HepG2 (cell line): ENCODE results near the gene SASH3. TPM values are rescaled to one million over a fixed set of nuclear protein-coding genes. Genes with fewer than 3 reads are reported as not detected.

ENCODE experiments used
- ATAC-seq: fragments of 200-7000 bp; cut with Tn5 transposase; 3 replicates; pipeline ENCODE4 v1.9.1; 2020; ENCODE audit warnings: mild to moderate bottlenecking, moderate library complexity
- BruUV-seq: library from RNA; stranded (reverse); fragments of 400-500 nt; replicated peaks from 2 replicates; lab custom pipeline; 2021; lab: Mats Ljungman, UMichigan
- CTCF ChIA-PET: fragments of 300-600 bp; formaldehyde crosslinking; extraction: SDS; loops from one replicate; lab custom pipeline; 2021; ENCODE audit warnings: low total read pairs, inconsistent platforms, low intra/inter-chr PET ratio; lab: Yijun Ruan, JAX
- POLR2A ChIA-PET: fragments of 350-600 bp; sonication (Branson Sonifier 250); formaldehyde crosslinking; loops from one replicate; lab custom pipeline; 2020; ENCODE audit warnings: antibody characterized with exemption, inconsistent platforms; lab: Yijun Ruan, JAX
- DNase-seq: peaks from one replicate; pipeline ENCODE4 v3.0.0-alpha.2; 2015; ENCODE audit warnings: low spot score
- FAIRE-seq: peaks from 3 replicates; lab custom pipeline; 2011; peaks lifted over from hg19 to GRCh38; lab: Jason Lieb, UNC
- H2AFZ ChIP-seq: one replicate; pipeline ENCODE4 v1.6.1; 2011; ENCODE audit warnings: low read length, inconsistent platforms
- H3K27ac ChIP-seq: fragments of 300-600 bp; 3 replicates; pipeline ENCODE4 v1.8.0; 2011; ENCODE audit warnings: mixed run types, mild to moderate bottlenecking, mixed read lengths, low read length, inconsistent platforms; ENCODE audit not compliant: insufficient read depth; ENCODE audit errors: extremely low read length
- H3K27me3 ChIP-seq, 2 experiments: fragments of 200-600 bp in 1 of 2; 2 replicates in 1 of 2; 3 replicates in 1 of 2; pipeline versions ENCODE4 v1.6.0 to v1.8.0; 2011; ENCODE audit warnings: low read length in 2 of 2, mild to moderate bottlenecking in 2 of 2, moderate library complexity in 2 of 2, inconsistent platforms in 1 of 2; ENCODE audit not compliant: insufficient read depth in 2 of 2, control insufficient read depth in 1 of 2
- H3K36me3 ChIP-seq, 2 experiments: fragments of 200-600 bp in 1 of 2; replicated peaks in 1 of 2; 2 replicates in 1 of 2; 3 replicates in 1 of 2; pipeline versions ENCODE4 v1.5.1 to v1.8.0; 2011; ENCODE audit warnings: low read length in 2 of 2, inconsistent platforms in 1 of 2; ENCODE audit not compliant: insufficient read depth in 2 of 2, control insufficient read depth in 1 of 2
- H3K4me1 ChIP-seq: 2 replicates; pipeline ENCODE4 v1.5.1; 2012; ENCODE audit warnings: low read length, inconsistent platforms; ENCODE audit not compliant: insufficient read depth
- H3K4me2 ChIP-seq: 2 replicates; pipeline ENCODE4 v1.6.0; 2011; ENCODE audit warnings: low read depth, low read length, inconsistent platforms
- H3K4me3 ChIP-seq, 3 experiments: fragments of 200-600 bp in 1 of 3; sonication (generic), shearing (Covaris generic) in 1 of 3; replicated peaks in 1 of 3; 2 replicates each; pipeline ENCODE4 v1.5.1; 2011 to 2016; ENCODE audit warnings: low read length in 3 of 3, inconsistent platforms in 2 of 3, low read depth in 2 of 3, mild to moderate bottlenecking in 2 of 3, control low read depth in 1 of 3, mixed read lengths in 1 of 3; ENCODE audit not compliant: insufficient read depth in 1 of 3
- H3K79me2 ChIP-seq: one replicate; pipeline ENCODE4 v1.6.1; 2011; ENCODE audit warnings: low read length, inconsistent platforms; ENCODE audit not compliant: insufficient read depth
- H3K9ac ChIP-seq: 2 replicates; pipeline ENCODE4 v1.6.0; 2011; ENCODE audit warnings: mild to moderate bottlenecking, low read depth, low read length, inconsistent platforms; ENCODE audit not compliant: insufficient read depth
- H3K9me3 ChIP-seq: 2 replicates; pipeline ENCODE4 v1.5.1; 2012; ENCODE audit warnings: mild to moderate bottlenecking, low read length
- H4K20me1 ChIP-seq: 2 replicates; pipeline ENCODE4 v1.6.0; 2011; ENCODE audit warnings: inconsistent platforms, mild to moderate bottlenecking, low read length, moderate library complexity; ENCODE audit not compliant: insufficient read depth
- ARNTL ChIP-seq: sonication (generic); formaldehyde crosslinking; IDR thresholded peaks from 2 replicates; pipeline ENCODE4 v1.4.0; 2020; ENCODE audit warnings: mild to moderate bottlenecking, missing genetic modification reagents
- ATF7-NPFF ChIP-seq: sonication (generic); formaldehyde crosslinking; IDR thresholded peaks from 2 replicates; pipeline ENCODE4 v1.8.1; 2023; ENCODE audit warnings: mild to moderate bottlenecking, low read depth, missing genetic modification reagents, moderate library complexity
- CC2D1A ChIP-seq: sonication (generic); formaldehyde crosslinking; IDR thresholded peaks from 2 replicates; pipeline ENCODE4 v1.8.1; 2023; ENCODE audit warnings: mild to moderate bottlenecking, missing genetic modification reagents
- GATA4 ChIP-seq: sonication (generic); IDR thresholded peaks from 2 replicates; pipeline ENCODE4 v1.6.1; 2016; ENCODE audit warnings: antibody characterized with exemption, low read depth, borderline replicate concordance
- MAFG ChIP-seq: sonication (generic); formaldehyde crosslinking; IDR thresholded peaks from 2 replicates; pipeline ENCODE4 v1.5.1; 2020; ENCODE audit warnings: mild to moderate bottlenecking, missing genetic modification reagents
- NFIB ChIP-seq: sonication (generic); formaldehyde crosslinking; IDR thresholded peaks from 2 replicates; pipeline ENCODE4 v1.9.0; 2021; ENCODE audit warnings: missing genetic modification reagents, mild to moderate bottlenecking, borderline replicate concordance
- NFKBIZ ChIP-seq: IDR thresholded peaks from 2 replicates; pipeline ENCODE4 v1.6.1; 2018; ENCODE audit warnings: missing genetic modification reagents, missing compliant biosample characterization
- NFYC ChIP-seq: IDR thresholded peaks from 2 replicates; pipeline ENCODE4 v1.6.1; 2016; ENCODE audit warnings: missing genetic modification reagents, missing compliant biosample characterization
- PAF1 ChIP-seq: IDR thresholded peaks from 2 replicates; pipeline ENCODE4 v1.6.1; 2016; ENCODE audit warnings: missing genetic modification reagents, missing compliant biosample characterization
- PAXIP1 ChIP-seq: sonication (generic); formaldehyde crosslinking; conservative IDR thresholded peaks from 2 replicates; pipeline ENCODE4 v1.4.0; 2020; ENCODE audit warnings: mild to moderate bottlenecking, missing genetic modification reagents, moderate library complexity
- PRMT3 ChIP-seq: sonication (generic); formaldehyde crosslinking; IDR thresholded peaks from 2 replicates; pipeline ENCODE4 v1.8.1; 2022; ENCODE audit warnings: low read depth, mild to moderate bottlenecking, moderate library complexity, missing genetic modification reagents, borderline replicate concordance
- RAD51 ChIP-seq: fragments of 450-650 bp; IDR thresholded peaks from 2 replicates; pipeline ENCODE4 v1.6.1; 2016; ENCODE audit warnings: borderline replicate concordance
- RXRA ChIP-seq: sonication (generic); formaldehyde crosslinking; IDR thresholded peaks from 2 replicates; pipeline ENCODE4 v1.5.1; 2020; ENCODE audit warnings: missing genetic modification reagents
- SAP130 ChIP-seq: IDR thresholded peaks from 2 replicates; pipeline ENCODE4 v1.6.1; 2016; ENCODE audit warnings: low read depth
- SMYD3 ChIP-seq: sonication (generic); formaldehyde crosslinking; IDR thresholded peaks from 2 replicates; pipeline ENCODE4 v1.8.1; 2023; ENCODE audit warnings: mild to moderate bottlenecking, missing genetic modification reagents
- SP2 ChIP-seq: sonication (generic); formaldehyde crosslinking; IDR thresholded peaks from 2 replicates; pipeline ENCODE4 v1.5.1; 2020; ENCODE audit warnings: mild to moderate bottlenecking, missing genetic modification reagents
- ZNF124 ChIP-seq: sonication (generic); formaldehyde crosslinking; IDR thresholded peaks from 2 replicates; pipeline ENCODE4 v1.4.0; 2020; ENCODE audit warnings: missing genetic modification reagents
- ZNF510 ChIP-seq: sonication (generic); formaldehyde crosslinking; IDR thresholded peaks from 2 replicates; pipeline ENCODE4 v1.4.0; 2020; ENCODE audit warnings: low read depth, mild to moderate bottlenecking, missing genetic modification reagents
- ZNF629 ChIP-seq: sonication (generic); formaldehyde crosslinking; conservative IDR thresholded peaks from 2 replicates; pipeline ENCODE4 v1.5.0; 2020; ENCODE audit warnings: missing genetic modification reagents
- ZNF691 ChIP-seq: sonication (generic); formaldehyde crosslinking; IDR thresholded peaks from 2 replicates; pipeline ENCODE4 v1.4.0; 2020; ENCODE audit warnings: missing genetic modification reagents, low read depth, mild to moderate bottlenecking, borderline replicate concordance
- WGBS: methylation state at CpG from one replicate; pipeline ENCODE4 v1.1.6; 2017; ENCODE audit warnings: low lambda C conversion rate; 5-methylcytosine and 5-hydroxymethylcytosine counted together
- in situ Hi-C: cut with HindIII; loops from 2 replicates; pipeline ENCODE4 v1.10.0; 2017; ENCODE audit warnings: low pct_unique_long_range_greater_than_20kb; ENCODE audit not compliant: extremely low pct_ligation_motif_present
- intact Hi-C: fragments of 100-400 bp; cut with micrococcal nuclease; formaldehyde crosslinking; loops from one replicate; pipeline ENCODE4 v1.10.0; 2022; ENCODE audit not compliant: unreplicated experiment
- polyA plus RNA-seq, 8 experiments: library from polyadenylated mRNA; depleted of rRNA in 3 of 8; stranded (reverse) in 7 of 8; unstranded in 1 of 8; fragments of >200 nt; fragmentation: Illumina TruSeq in 4 of 8; extraction: Trizol in 4 of 8; gene quantifications; 2 replicates each; pipeline versions ENCODE4 v1.2.1 to v1.2.3, GENCODE V29; 2011 to 2016; ENCODE audit warnings: low read depth in 4 of 8, missing spikeins in 1 of 8, mixed read lengths in 1 of 8; ENCODE audit not compliant: insufficient read depth in 1 of 8
- total RNA-seq, 5 experiments: library from RNA; depleted of rRNA; stranded (reverse); fragments of >200 nt; fragmentation: Illumina TruSeq; extraction: Trizol; gene quantifications; 2 replicates each; pipeline ENCODE4 v1.2.3, GENCODE V29; 2016; ENCODE audit warnings: low read depth in 1 of 5

Gene SASH3
- total and polyA plus RNA-seq, 2 of the 13 experiments (the other 11 are each of a cell fraction or from before 2014, with no cell fraction given), result 0.08 TPM; not detected in 1

- no peak for TF ChIP-seq PAXIP1 (CRISPR knock-in tag)
- no peak for TF ChIP-seq ZNF124
- no peak for TF ChIP-seq RXRA (CRISPR knock-in tag)
- TF ChIP-seq NFYC (CRISPR knock-in tag), result no peak
- no peak for TF ChIP-seq ATF7-NPFF
- no peak for TF ChIP-seq ARNTL
- TF ChIP-seq MAFG (CRISPR knock-in tag), result no peak
- TF ChIP-seq PAF1 (CRISPR knock-in tag), result no peak
- TF ChIP-seq PRMT3 (CRISPR knock-in tag), result no peak
- TF ChIP-seq, all 625 proteins: peak for 0
Measured at GRCh38 chrX:129746557-129747470, 32.9 kb upstream of the SASH3 start (continued).

DNA sequence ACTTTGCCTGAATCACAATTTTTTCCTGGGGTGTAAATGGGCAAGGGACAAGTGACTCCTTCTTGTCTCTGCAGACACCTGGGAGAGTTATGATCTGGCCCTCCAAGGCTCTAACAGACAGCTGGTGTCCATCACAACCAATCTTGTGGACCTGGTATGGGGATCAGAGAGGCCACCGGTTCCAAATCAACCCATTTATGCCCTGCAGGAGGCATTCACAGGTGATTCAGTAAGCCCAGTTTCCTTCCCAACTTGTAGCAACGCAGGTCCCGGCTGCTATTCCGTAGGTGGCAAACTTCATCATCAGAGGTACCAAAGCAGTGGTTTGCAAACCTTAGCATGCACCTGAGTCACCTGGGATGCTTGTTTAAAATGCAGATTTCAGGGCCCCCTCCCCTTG, 32.2 kb upstream of the SASH3 start:
- H3K27ac ChIP-seq, result no peak overlapping the region
- no peaks in the 10 kb centered on the region for H3K79me2 ChIP-seq
- no peaks in the 10 kb centered on the region for H4K20me1 ChIP-seq
- BruUV-seq, result no TSS peak
- ATAC-seq (no peak), FAIRE-seq (no peak), DNase-seq (no peak)
- intact Hi-C loops, result no loop called here
- no peaks in the 10 kb centered on the region for H3K36me3 ChIP-seq
- no peak overlapping the region for H3K4me2 ChIP-seq
- no peak overlapping the region for H3K4me3 ChIP-seq
- ChIA-PET POLR2A (no interaction called here), CTCF (no interaction called here)
- WGBS, result 100% methylated on average over 1 of the region's 4 CpGs
- no peaks in the 10 kb centered on the region for H3K9me3 ChIP-seq
- no peak overlapping the region for H3K9ac ChIP-seq
- H2AFZ ChIP-seq, result no peak overlapping the region
- no peaks in the 10 kb centered on the region for H3K27me3 ChIP-seq
- peaks cover 16% of the 10 kb centered on the region for H3K4me1 ChIP-seq
- in situ Hi-C loops, result no loop called here
- TF ChIP-seq ZNF510 (CRISPR knock-in tag) (no peak), SP2 (CRISPR knock-in tag) (no peak), RAD51 (no peak), ZNF629 (CRISPR knock-in tag) (no peak), SMYD3 (CRISPR knock-in tag) (no peak), ZNF691 (no peak), GATA4 (no peak), NFIB (no peak), NFKBIZ (CRISPR knock-in tag) (no peak), CC2D1A (CRISPR knock-in tag) (no peak), SAP130 (CRISPR knock-in tag) (no peak)
